Frontal cortex (tissue), 1 donor: ENCODE data around the gene ERO1B. TPM values are rescaled to one million over a fixed set of nuclear protein-coding genes. Genes with fewer than 3 reads are reported as not detected.

Source experiments
- small RNA-seq: library from RNA; depleted of rRNA; stranded (forward); fragments of <200 nt; gene quantifications from one replicate; pipeline ENCODE3, GENCODE V24; 2014
- total RNA-seq: library from RNA; depleted of rRNA; stranded (reverse); fragments of >200 nt; gene quantifications from one replicate; pipeline ENCODE4 v1.2.3, GENCODE V29; 2014

The ERO1B gene
- total RNA-seq, 1 donor from 2014 or later, result 12.6 TPM

Small RNAs within 50 kb of the gene (small RNA-seq; reads per million reads assigned to genes)
- 5.8 reads per million, percentile 93 among the genes with 10 or more reads in this experiment for gene RNU2-70P

Other genes with a start within 250 kb of the ERO1B start
- gene NID1, start 216.9 kb downstream of the ERO1B start, total RNA-seq, result 11.0 TPM
- 35.5 TPM for gene GPR137B, start 139.4 kb downstream of the ERO1B start, total RNA-seq
- gene EDARADD, start 112.3 kb upstream of the ERO1B start, total RNA-seq, result 3.7 TPM
- gene LGALS8, start 242.0 kb upstream of the ERO1B start, total RNA-seq, result 66.0 TPM